K562 (cell line): ENCODE measurements around the gene NPNT. TPM values are rescaled to one million over a fixed set of nuclear protein-coding genes. Genes with fewer than 3 reads are reported as not detected.

ENCODE experiments used
- ATAC-seq: fragments of 200-7000 bp; cut with Tn5 transposase; 3 replicates; pipeline ENCODE4 v1.9.1; 2020; ENCODE audit warnings: moderate library complexity
- BruUV-seq: library from RNA; stranded (reverse); fragments of 400-500 nt; replicated peaks from 2 replicates; lab custom pipeline; 2021; lab: Mats Ljungman, UMichigan
- CTCF ChIA-PET: fragments of 300-600 bp; formaldehyde crosslinking; extraction: SDS; loops from one replicate; lab custom pipeline; 2021; ENCODE audit warnings: low intra/inter-chr PET ratio; lab: Yijun Ruan, JAX
- POLR2A ChIA-PET: fragments of 300-600, 350-650 bp; sonication (Branson Sonifier 250); formaldehyde crosslinking; extraction: SDS; loops from one replicate; lab custom pipeline; 2021; ENCODE audit warnings: antibody characterized with exemption, inconsistent platforms; lab: Yijun Ruan, JAX
- DNase-seq, 4 experiments: peaks; one replicate each; pipeline versions ENCODE4 v3.0.0 to v3.0.0-alpha.2; 2011 to 2018; ENCODE audit warnings: low spot score in 3 of 4, mixed read lengths in 3 of 4; ENCODE audit errors: extremely low read depth in 1 of 4
- FAIRE-seq: peaks from 2 replicates; lab custom pipeline; 2011; peaks lifted over from hg19 to GRCh38; lab: Jason Lieb, UNC
- H2AFZ ChIP-seq: 2 replicates; pipeline ENCODE4 v1.6.0; 2011; ENCODE audit warnings: low read depth, low read length, control low read depth, inconsistent platforms
- H3K27ac ChIP-seq: fragments of 200-600 bp; 3 replicates; pipeline ENCODE4 v1.8.0; 2011; ENCODE audit warnings: low read depth, mild to moderate bottlenecking, control low read depth, inconsistent platforms, low read length, moderate library complexity, mixed read lengths; ENCODE audit errors: extremely low read depth
- H3K27me3 ChIP-seq, 2 experiments: fragments of 300-600 bp in 1 of 2; 2 replicates in 1 of 2; 3 replicates in 1 of 2; pipeline versions ENCODE4 v1.6.0 to v1.8.0; 2011; ENCODE audit warnings: inconsistent platforms in 2 of 2, low read length in 2 of 2, mild to moderate bottlenecking in 1 of 2, mixed read lengths in 1 of 2, moderate library complexity in 1 of 2; ENCODE audit not compliant: control insufficient read depth in 2 of 2, insufficient read depth in 2 of 2
- H3K36me3 ChIP-seq: fragments of 300-600 bp; 3 replicates; pipeline ENCODE4 v1.8.0; 2011; ENCODE audit warnings: mild to moderate bottlenecking, low read length, inconsistent platforms; ENCODE audit not compliant: control insufficient read depth, insufficient read depth
- H3K4me1 ChIP-seq, 2 experiments: fragments of 200-600 bp in 1 of 2; replicated peaks in 1 of 2; 2 replicates in 1 of 2; 3 replicates in 1 of 2; pipeline versions ENCODE4 v1.5.1 to v1.8.0; 2011; ENCODE audit warnings: inconsistent platforms in 2 of 2, low read length in 2 of 2, mild to moderate bottlenecking in 1 of 2, mixed read lengths in 1 of 2, moderate library complexity in 1 of 2; ENCODE audit not compliant: control insufficient read depth in 2 of 2, insufficient read depth in 2 of 2
- H3K4me2 ChIP-seq: 2 replicates; pipeline ENCODE4 v1.6.1; 2011; ENCODE audit warnings: low read length, control low read depth, inconsistent platforms, mixed read lengths; ENCODE audit not compliant: insufficient read depth
- H3K4me3 ChIP-seq: fragments of 200-600 bp; sonication (generic), shearing (Covaris generic); 2 replicates; pipeline ENCODE4 v1.5.1; 2016; ENCODE audit warnings: control low read depth, inconsistent platforms
- H3K79me2 ChIP-seq: fragments of 200-600 bp; 3 replicates; pipeline ENCODE4 v1.8.0; 2011; ENCODE audit warnings: low read length, inconsistent platforms; ENCODE audit not compliant: control insufficient read depth, insufficient read depth
- H3K9ac ChIP-seq, 2 experiments: 2 replicates each; pipeline versions ENCODE4 v1.6.0 to v1.6.1; 2011; ENCODE audit warnings: low read depth in 2 of 2, low read length in 2 of 2, control low read depth in 1 of 2, inconsistent platforms in 1 of 2, mild to moderate bottlenecking in 1 of 2, mixed read lengths in 1 of 2; ENCODE audit not compliant: insufficient read depth in 1 of 2
- H3K9me1 ChIP-seq: one replicate; pipeline ENCODE4 v1.6.0; 2011; ENCODE audit warnings: inconsistent platforms, mild to moderate bottlenecking, low read length, moderate library complexity; ENCODE audit not compliant: control insufficient read depth, insufficient read depth
- H3K9me3 ChIP-seq: replicated peaks from 2 replicates; pipeline ENCODE4 v1.5.1; 2011; ENCODE audit warnings: low read depth, low read length, inconsistent platforms; ENCODE audit not compliant: control insufficient read depth, insufficient read depth
- H4K20me1 ChIP-seq: replicated peaks from 2 replicates; pipeline ENCODE4 v1.6.1; 2011; ENCODE audit warnings: low read length, inconsistent platforms, mixed read lengths; ENCODE audit not compliant: control insufficient read depth, insufficient read depth
- NRF1 ChIP-seq, 2 experiments: fragments of 450-650 bp; IDR thresholded peaks in 1 of 2; conservative IDR thresholded peaks in 1 of 2; 2 replicates each; pipeline ENCODE4 v1.6.1; 2014; ENCODE audit warnings: mild to moderate bottlenecking in 2 of 2
- SMAD2 ChIP-seq: fragments of 150-350 bp; IDR thresholded peaks from 2 replicates; pipeline ENCODE4 v1.6.1; 2014; ENCODE audit warnings: low read depth, mild to moderate bottlenecking, low read length
- ZNF57 ChIP-seq: fragments of 450-650 bp; formaldehyde crosslinking; IDR thresholded peaks from 2 replicates; pipeline ENCODE4 v1.4.0; 2020; ENCODE audit warnings: mild to moderate bottlenecking, moderate library complexity
- WGBS: fragments of 100-300 bp; shearing (Covaris generic); methylation state at CpG from one replicate; pipeline ENCODE4 v1.1.6; 2016; ENCODE audit warnings: low coverage, mixed read lengths; ENCODE audit not compliant: insufficient coverage; ENCODE audit errors: missing lambda C conversion rate; 5-methylcytosine and 5-hydroxymethylcytosine counted together
- in situ Hi-C: fragments of 300-500 bp; cut with MboI; formaldehyde crosslinking; loops from 4 replicates; pipeline ENCODE4 v1.15.0; 2018; ENCODE audit warnings: inconsistent platforms, mixed read lengths
- intact Hi-C: fragments of 100-400 bp; cut with micrococcal nuclease; formaldehyde crosslinking; loops from 2 replicates; pipeline ENCODE4 v1.14.2; 2022
- polyA plus RNA-seq, 8 experiments: library from polyadenylated mRNA; depleted of rRNA in 4 of 8; stranded (reverse) in 5 of 8; unstranded in 3 of 8; fragments of >200 nt; fragmentation: Nextera tagmentation in 2 of 8; fragmentation: Illumina TruSeq in 1 of 8; extraction: Ambion mirVana in 2 of 8; extraction: Trizol in 1 of 8; gene quantifications; 2 replicates each; pipeline versions ENCODE4 v1.2.1 to v1.2.3, GENCODE V29; 2011 to 2014; ENCODE audit warnings: inconsistent platforms in 1 of 8, missing spikeins in 1 of 8
- total RNA-seq, 7 experiments: library from RNA; depleted of rRNA in 6 of 7; stranded (reverse); fragments of >200 nt in 6 of 7; fragmentation: Illumina TruSeq in 2 of 7; extraction: Trizol in 2 of 7; gene quantifications; 2 replicates each; pipeline versions ENCODE4 v1.2.1 to v1.2.3, GENCODE V29; 2011 to 2021; ENCODE audit warnings: low replicate concordance in 1 of 7
- TF ChIP-seq, protein P1 (sequence below): fragments of 450-650 bp; formaldehyde crosslinking; IDR thresholded peaks from 2 replicates; pipeline ENCODE4 v1.4.0; 2020; ENCODE audit warnings: mild to moderate bottlenecking, moderate library complexity
- TF ChIP-seq, protein P2 (sequence below): sonication (generic); formaldehyde crosslinking; IDR thresholded peaks from 2 replicates; pipeline ENCODE4 v1.8.1; 2023; ENCODE audit warnings: mild to moderate bottlenecking, missing genetic modification reagents

The NPNT gene
- total and polyA plus RNA-seq, 9 of the 15 experiments (the other 6 are each of a cell fraction or from before 2014, with no cell fraction given), result 0.22 TPM; not detected in 8

DNA sequence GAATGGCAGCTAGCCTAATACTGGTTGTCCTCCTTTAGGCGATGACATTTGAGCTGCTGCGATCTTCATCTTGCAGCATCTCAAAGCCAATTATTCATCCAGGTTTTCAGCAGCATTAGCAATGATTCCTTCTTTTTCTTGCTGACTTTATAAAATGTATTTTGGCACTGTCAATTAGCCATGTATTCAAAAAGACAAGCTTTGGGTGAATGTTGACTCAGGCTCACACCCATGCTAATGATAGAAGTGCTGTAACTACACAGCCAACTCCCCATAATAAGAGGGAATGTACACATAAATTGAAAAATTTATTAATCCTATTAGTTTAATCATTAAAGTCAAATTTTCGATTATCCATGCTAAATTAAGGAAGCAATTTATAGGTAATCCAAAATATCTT, 24.3 kb upstream of the NPNT start:
- Histone ChIP-seq H3K9ac (no peak overlapping the region), H3K4me3 (no peak overlapping the region), H3K36me3 (no peaks in the 10 kb centered on the region), H3K79me2 (no peaks in the 10 kb centered on the region), H3K4me1 (no peaks in the 10 kb centered on the region), H4K20me1 (no peaks in the 10 kb centered on the region), H3K9me1 (no peaks in the 10 kb centered on the region), H3K27me3 (no peaks in the 10 kb centered on the region), H3K27ac (no peak overlapping the region), H2AFZ (no peak overlapping the region), H3K9me3 (no peaks in the 10 kb centered on the region), H3K4me2 (no peak overlapping the region)
- DNase-seq (no peak), FAIRE-seq (no peak), ATAC-seq (no peak)
- WGBS, result 0% methylated on average over 3 of the region's 3 CpGs
- intact Hi-C loops, result no loop called here
- in situ Hi-C loops, result no loop called here
- POLR2A ChIA-PET, result no interaction called here
- TF ChIP-seq, protein P1, sequence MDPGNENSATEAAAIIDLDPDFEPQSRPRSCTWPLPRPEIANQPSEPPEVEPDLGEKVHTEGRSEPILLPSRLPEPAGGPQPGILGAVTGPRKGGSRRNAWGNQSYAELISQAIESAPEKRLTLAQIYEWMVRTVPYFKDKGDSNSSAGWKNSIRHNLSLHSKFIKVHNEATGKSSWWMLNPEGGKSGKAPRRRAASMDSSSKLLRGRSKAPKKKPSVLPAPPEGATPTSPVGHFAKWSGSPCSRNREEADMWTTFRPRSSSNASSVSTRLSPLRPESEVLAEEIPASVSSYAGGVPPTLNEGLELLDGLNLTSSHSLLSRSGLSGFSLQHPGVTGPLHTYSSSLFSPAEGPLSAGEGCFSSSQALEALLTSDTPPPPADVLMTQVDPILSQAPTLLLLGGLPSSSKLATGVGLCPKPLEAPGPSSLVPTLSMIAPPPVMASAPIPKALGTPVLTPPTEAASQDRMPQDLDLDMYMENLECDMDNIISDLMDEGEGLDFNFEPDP (CRISPR knock-in tag), result no peak
- TF ChIP-seq ZNF57 (CRISPR knock-in tag), result no peak
- TF ChIP-seq NRF1 (conservative IDR thresholded peaks at IDR 0.05 in 1 of 2, IDR thresholded peaks at IDR 0.05 in 1 of 2), result no peak
- TF ChIP-seq, protein P2, sequence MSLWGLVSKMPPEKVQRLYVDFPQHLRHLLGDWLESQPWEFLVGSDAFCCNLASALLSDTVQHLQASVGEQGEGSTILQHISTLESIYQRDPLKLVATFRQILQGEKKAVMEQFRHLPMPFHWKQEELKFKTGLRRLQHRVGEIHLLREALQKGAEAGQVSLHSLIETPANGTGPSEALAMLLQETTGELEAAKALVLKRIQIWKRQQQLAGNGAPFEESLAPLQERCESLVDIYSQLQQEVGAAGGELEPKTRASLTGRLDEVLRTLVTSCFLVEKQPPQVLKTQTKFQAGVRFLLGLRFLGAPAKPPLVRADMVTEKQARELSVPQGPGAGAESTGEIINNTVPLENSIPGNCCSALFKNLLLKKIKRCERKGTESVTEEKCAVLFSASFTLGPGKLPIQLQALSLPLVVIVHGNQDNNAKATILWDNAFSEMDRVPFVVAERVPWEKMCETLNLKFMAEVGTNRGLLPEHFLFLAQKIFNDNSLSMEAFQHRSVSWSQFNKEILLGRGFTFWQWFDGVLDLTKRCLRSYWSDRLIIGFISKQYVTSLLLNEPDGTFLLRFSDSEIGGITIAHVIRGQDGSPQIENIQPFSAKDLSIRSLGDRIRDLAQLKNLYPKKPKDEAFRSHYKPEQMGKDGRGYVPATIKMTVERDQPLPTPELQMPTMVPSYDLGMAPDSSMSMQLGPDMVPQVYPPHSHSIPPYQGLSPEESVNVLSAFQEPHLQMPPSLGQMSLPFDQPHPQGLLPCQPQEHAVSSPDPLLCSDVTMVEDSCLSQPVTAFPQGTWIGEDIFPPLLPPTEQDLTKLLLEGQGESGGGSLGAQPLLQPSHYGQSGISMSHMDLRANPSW (CRISPR knock-in tag), result no peak
- no peak for TF ChIP-seq SMAD2
- no TSS peak for BruUV-seq
- CTCF ChIA-PET, result no interaction called here
